ENCODE data around the gene INTS13.
"Not testable (repeated sequence)": the region's sequence is repeated elsewhere in the genome, so short reads cannot be mapped to it uniquely, and the experiment has no call there.

Gene INTS13

DNA sequence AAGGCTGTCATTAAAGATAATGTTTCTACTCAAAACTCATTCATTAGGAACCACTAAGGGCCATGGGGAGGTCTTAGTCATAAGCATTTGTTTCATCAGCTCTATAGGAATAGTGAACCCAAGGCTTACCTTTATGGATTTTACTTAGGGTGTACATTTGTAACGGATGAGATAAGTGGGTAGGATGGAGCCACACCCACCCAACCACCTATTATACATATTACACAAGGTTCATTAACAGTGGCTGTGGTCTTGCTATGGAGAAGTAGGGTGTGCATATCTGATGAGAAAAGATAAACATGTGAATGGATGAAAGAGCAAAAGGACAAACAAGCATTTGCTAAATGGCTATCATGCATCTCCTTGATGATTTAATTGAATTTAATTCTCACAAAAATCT is 65.2 kb downstream of the INTS13 start:
- in situ Hi-C loops (cut with MboI; ENCODE audit: low pct_unique_long_range_greater_than_20kb, low sequenced_read_pairs), result no loop called here

DNA sequence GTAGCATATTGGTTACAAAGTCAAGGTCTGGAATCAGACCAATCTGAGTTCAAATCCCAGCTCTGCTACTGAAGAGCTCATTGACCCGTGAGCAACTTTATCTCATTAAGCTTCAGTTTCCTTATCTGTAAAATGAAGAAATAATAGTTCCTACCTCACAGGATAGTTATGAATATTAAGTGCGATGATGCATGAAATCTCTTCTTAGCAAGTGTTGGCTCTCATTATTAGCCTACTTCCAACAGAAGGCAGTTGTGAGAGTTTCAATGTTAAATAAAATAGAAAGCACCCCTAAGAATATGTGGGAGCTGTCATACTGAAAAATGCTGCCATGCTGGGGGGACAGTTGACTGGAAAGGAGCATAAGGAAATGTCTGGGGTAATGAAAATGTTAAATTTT is 65.8 kb downstream of the INTS13 start:
- in situ Hi-C loops (cut with MboI; ENCODE audit: low pct_unique_long_range_greater_than_20kb, low sequenced_read_pairs), result no loop called here
- DNase-seq, result no peak

More for the DNA sequence above, 65.2 kb downstream of the INTS13 start:
- no peak for DNase-seq

DNA sequence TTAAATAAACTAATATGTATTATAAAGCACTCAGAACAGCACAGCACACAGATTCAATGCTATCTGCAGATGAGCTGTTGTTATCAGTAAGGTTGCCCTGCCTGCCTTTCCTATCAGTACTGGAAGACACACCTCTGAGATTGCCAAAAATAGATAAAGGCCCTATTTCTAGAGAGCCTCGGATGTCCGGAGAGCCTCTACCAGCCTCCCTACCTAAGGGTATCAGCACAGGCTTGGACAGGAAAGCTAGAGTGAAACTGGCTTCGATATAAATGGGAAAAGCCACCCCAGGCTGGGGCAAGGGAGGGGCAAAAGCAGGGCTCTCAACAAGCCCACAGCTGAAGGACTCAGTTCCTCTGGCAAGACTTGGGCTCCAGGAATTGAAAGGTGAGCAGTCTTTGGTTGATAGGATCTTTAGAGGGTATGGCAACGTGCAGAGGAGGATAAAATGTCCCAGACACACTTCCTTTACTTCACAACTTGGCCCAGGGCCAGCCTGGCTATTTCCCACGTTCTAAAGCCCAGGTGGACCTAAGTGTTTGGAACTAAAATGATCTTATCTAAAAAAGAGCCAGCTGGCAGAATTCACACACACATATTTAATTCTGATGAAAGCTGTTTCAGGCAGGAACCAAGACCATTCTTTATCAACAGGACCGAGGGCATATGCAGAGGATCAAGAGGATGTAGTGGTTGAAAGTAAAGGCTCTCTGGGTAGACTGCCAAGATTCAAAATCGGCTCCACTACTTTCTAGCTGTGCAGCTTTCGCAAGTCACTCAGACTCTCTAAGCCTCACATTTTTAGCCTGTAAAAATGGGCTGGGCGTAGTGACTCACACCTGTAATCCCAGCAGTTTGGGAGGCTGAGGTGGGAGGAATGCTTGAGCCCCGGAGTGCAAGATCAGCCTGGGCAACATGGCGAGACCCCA is 67.0 kb downstream of the INTS13 start:
- DNase-seq, result peak; percentile 55
- in situ Hi-C loops (cut with MboI; ENCODE audit: low pct_unique_long_range_greater_than_20kb, low sequenced_read_pairs), result no loop called here

DNA sequence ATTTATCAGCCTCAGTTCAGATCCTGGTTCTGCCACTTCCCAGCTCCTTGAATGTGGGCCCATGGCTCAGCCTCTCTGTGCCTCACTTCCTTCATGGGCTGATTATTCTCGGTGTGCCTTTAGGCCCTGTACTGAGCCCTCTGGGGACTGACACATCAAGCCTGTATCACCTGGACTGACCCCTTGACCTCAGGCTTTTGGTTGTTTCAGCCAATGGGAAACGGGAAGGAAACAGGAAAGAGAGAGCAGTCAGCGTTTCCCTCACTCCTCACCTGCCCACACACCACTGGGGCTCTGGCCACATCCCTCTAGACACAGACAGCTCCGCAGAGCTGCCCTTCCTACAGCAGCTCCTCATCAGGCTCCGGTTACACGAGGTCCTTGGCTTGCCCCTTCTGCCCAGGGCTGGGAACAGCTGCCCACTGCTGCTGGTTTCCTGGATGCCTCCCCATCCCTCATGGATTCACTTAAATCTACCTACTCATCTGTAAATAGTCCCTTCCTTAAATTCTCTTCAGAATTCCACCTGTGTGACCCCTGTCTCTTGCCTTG is 67.8 kb downstream of the INTS13 start:
- no peak for DNase-seq
- in situ Hi-C loops (cut with MboI; ENCODE audit: low pct_unique_long_range_greater_than_20kb, low sequenced_read_pairs), result no loop called here

DNA sequence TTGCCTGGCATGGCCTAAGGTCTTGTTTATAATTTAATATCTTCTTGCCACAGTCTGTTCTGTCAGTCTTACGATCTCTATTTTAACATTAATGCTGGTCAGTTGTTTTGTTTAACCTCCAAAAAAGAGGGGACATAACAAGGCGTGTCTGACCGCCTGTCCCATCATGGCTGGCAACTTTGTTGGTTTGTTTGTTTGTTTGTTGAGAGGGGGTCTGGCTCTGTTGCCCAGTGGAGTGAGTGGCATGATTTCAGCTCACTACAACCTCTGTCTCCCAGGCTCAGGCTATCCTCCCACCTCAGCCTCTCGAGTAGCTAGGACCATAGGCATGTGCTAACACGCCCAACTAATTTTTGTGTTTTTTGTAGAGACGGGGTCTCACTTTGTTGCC is 68.7 kb downstream of the INTS13 start:
- in situ Hi-C loops (cut with MboI; ENCODE audit: low pct_unique_long_range_greater_than_20kb, low sequenced_read_pairs), result no loop called here

DNA sequence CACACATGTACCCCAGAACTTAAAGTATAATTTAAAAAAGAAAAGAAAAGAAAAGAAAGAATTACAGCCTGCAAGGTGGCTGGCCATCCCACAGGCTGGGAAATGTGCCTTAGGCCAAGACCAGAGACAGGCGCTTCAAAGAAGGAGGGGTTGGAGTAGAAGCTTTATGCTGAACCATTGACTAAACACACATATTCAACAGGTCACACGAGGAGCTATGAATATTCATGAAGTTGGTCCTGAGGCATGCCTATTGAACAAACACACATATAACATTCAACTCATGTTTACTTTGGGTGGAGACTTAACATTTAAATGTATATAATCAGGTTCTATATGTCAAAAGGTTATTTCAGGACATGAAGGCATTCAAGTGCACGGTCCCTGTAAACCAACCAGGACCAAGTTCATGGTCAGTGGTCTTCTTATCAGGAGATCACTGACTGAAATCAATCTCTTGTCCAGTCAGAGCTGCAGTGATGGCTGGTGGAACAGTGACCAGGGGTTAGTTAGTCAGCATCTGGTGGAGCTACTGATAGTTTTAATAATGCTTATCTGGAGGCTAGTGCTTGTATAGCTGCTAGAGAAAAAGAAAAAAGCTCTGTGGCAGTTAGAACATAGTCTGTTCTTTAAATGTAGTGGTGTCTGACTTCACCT is 69.2 kb downstream of the INTS13 start:
- no peak for DNase-seq
- in situ Hi-C loops (cut with MboI; ENCODE audit: low pct_unique_long_range_greater_than_20kb, low sequenced_read_pairs), result no loop called here

More for the DNA sequence above, 68.7 kb downstream of the INTS13 start:
- no peak for DNase-seq

DNA sequence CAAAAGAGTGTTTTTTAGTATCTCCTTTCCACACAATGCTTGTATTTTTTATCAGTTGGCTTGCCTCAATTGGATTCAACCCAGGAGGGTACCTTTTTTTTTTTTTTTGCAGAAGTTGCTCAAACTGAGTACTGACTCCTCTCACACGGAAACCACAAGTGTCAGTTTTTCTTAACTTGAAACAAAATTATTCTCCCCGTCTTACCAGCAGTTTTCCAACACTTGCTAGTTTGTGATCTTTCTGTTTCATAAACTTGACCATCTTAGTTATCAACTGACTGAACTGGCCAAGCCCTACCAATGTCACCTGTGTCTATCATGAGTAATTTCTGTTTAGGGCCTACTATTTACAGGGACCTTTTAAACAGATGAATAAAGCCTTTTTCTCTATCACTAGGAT is 70.7 kb downstream of the INTS13 start:
- in situ Hi-C loops (cut with MboI; ENCODE audit: low pct_unique_long_range_greater_than_20kb, low sequenced_read_pairs), result no loop called here

DNA sequence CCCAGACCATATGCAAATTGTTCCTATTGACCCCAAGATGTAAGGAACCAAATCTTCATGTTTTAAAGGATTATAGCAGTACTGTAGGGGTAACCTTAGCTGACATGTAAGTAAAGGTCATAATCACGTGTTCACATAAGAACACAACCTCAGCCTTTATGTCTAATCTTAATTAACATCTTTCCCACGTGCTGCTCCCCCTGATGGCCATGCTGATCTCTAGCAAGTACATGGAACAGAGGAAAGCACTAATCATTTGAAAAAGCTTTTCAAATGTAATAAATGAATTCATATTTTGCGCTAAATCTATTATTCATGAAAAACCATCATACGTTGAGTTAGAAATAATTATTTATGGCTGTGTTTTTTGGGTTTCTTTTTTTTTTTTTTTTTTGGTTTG is 74.3 kb downstream of the INTS13 start:
- no peak for DNase-seq
- in situ Hi-C loops (cut with MboI; ENCODE audit: low pct_unique_long_range_greater_than_20kb, low sequenced_read_pairs), result no loop called here

More for the DNA sequence above, 70.7 kb downstream of the INTS13 start:
- DNase-seq, result peak; percentile 80

DNA sequence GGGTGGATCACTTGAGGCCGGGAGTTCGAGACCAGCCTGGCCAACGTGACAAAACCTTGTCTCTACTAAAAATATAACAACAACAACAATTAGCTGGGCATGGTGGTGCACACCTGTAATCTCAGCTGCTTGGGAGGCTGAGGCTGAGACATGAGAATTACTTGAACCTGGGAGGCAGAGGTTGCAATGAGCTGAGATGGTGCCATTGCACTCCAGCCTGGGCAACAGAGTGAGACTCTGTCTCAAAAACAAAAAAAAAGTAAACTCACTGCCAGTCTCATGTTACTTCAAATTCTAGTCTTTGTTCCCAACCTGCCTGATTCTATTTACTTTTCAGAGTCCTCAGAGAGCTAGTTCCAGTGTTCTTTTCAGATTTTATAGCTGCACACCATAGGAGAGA is 75.0 kb downstream of the INTS13 start:
- DNase-seq; in situ Hi-C loops (cut with MboI; ENCODE audit: low pct_unique_long_range_greater_than_20kb, low sequenced_read_pairs): not testable (repeated sequence)

DNA sequence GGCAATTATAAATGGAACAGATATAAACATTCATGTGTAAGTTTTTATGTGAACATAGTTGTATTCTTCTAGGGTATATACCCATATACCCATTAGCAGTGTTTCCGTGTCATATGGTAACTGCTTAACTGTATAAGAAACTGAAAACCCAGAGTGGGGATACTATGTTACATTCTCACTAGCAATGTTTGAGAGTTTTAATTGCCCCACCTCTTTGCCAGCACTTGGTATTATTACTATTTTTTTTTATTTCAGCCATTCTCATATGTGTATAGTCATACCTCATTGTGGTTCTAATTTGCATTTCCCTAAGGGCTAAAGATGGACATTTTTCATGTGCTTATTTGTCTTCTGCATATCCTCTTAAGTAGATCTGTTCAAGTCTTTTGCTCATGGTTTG is 76.1 kb downstream of the INTS13 start:
- in situ Hi-C loops (cut with MboI; ENCODE audit: low pct_unique_long_range_greater_than_20kb, low sequenced_read_pairs), result no loop called here
- DNase-seq, result no peak

DNA sequence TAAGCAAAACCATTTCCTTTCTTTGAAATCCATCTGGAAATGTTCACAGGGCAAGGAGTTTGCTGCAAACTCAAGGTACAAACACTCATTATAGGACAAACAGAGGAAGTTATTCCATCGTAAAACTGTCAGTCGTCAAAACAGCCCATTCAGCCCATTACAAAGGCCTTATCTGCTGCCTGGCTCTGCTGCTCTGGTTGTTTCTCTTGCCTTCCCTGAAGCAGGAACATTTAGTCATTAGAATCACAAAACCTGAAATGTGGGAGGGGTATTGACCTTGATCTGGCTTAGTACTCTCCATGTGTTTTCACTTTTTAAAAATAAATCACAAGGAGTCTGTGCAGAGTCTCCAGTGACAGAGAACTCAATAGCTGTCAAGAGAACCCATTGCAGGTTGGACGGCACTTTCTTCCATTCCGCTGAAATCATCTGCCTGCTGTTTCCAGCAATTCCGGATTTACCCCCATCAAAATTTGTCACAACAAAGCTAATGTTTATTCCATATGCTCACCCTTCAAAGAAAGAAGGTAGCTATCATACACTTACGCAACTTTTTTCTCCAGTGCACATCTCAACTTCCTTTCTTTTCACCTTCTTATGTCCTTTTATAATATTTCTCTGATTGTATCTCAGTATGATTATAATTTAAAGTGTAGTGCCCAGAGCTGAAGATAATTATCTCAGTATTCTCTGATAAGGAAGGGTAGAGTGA is 80.2 kb downstream of the INTS13 start:
- in situ Hi-C loops (cut with MboI; ENCODE audit: low pct_unique_long_range_greater_than_20kb, low sequenced_read_pairs), result no loop called here

DNA sequence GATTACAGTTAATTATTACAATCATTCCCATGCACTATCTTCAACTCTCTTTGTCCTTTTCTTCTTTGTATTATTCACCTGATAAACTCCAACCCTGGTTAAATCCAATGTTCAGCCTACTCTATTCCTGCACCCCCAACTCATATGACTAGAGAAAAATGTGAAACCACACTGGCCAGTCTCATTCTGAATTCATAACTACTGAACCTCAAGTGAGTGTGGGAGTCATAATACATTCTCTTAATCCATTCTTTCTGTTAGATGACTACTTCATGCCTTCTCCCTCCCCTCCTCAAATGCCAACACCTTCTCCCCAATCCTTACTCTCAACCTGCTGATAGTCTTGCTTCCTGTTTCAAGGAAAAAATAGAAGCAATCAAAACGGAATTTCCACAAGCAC is 82.4 kb downstream of the INTS13 start:
- in situ Hi-C loops (cut with MboI; ENCODE audit: low pct_unique_long_range_greater_than_20kb, low sequenced_read_pairs), result no loop called here
- no peak for DNase-seq

More for the DNA sequence above, 80.2 kb downstream of the INTS13 start:
- DNase-seq, result peak; percentile 47

Data from KBM-7 (cell line).